SK-N-SH treated with all-trans-retinoic acid at 6 μM for 48 hours (cell line): ENCODE measurements around the gene TNRC6B.

Experiments used
- ATAC-seq: fragments of 200-7000 bp; cut with Tn5 transposase; 3 replicates; pipeline ENCODE4 v1.9.1; 2020; ENCODE audit warnings: mild to moderate bottlenecking, moderate library complexity
- ARNTL ChIP-seq: fragments of 450-650 bp; formaldehyde crosslinking; IDR thresholded peaks from 2 replicates; pipeline ENCODE4 v1.5.0; 2020; ENCODE audit warnings: low read depth, mild to moderate bottlenecking, moderate library complexity, borderline replicate concordance
- BACH2 ChIP-seq: fragments of 250-450 bp; sonication (Bioruptor Pico); IDR thresholded peaks from 2 replicates; pipeline ENCODE4 v1.9.0; 2021; ENCODE audit warnings: mild to moderate bottlenecking, borderline replicate concordance
- CSDC2 ChIP-seq: fragments of 250-450 bp; sonication (Bioruptor Pico); IDR thresholded peaks from 2 replicates; pipeline ENCODE4 v1.5.0; 2020; ENCODE audit warnings: mild to moderate bottlenecking, moderate library complexity
- ESRRG ChIP-seq: fragments of 250-450 bp; sonication (Bioruptor Pico); IDR thresholded peaks from 2 replicates; pipeline ENCODE4 v1.6.1; 2021; ENCODE audit warnings: mild to moderate bottlenecking
- GLIS3 ChIP-seq: fragments of 250-450 bp; sonication (Bioruptor Pico); IDR thresholded peaks from 2 replicates; pipeline ENCODE4 v1.5.0; 2020; ENCODE audit warnings: mild to moderate bottlenecking, moderate library complexity
- ISL1 ChIP-seq: fragments of 250-450 bp; sonication (Bioruptor Pico); IDR thresholded peaks from 2 replicates; pipeline ENCODE4 v2.1.2; 2022; ENCODE audit warnings: mild to moderate bottlenecking, moderate library complexity
- OSR1 ChIP-seq: fragments of 250-450 bp; sonication (Bioruptor Pico); IDR thresholded peaks from 2 replicates; pipeline ENCODE4 v1.8.0; 2022; ENCODE audit warnings: moderate library complexity, mild to moderate bottlenecking, inconsistent platforms
- PPARA ChIP-seq: fragments of 250-450 bp; sonication (Bioruptor Pico); IDR thresholded peaks from 2 replicates; pipeline ENCODE4 v1.5.0; 2020; ENCODE audit warnings: mild to moderate bottlenecking, borderline replicate concordance
- RARB ChIP-seq: fragments of 250-450 bp; sonication (Bioruptor Pico); IDR thresholded peaks from 2 replicates; pipeline ENCODE4 v1.8.0; 2021; ENCODE audit warnings: mild to moderate bottlenecking, moderate library complexity
- SNAI2 ChIP-seq: fragments of 250-450 bp; sonication (Bioruptor Pico); IDR thresholded peaks from 2 replicates; pipeline ENCODE4 v1.5.0; 2020; ENCODE audit warnings: mild to moderate bottlenecking, moderate library complexity
- TCF4 ChIP-seq: fragments of 250-450 bp; sonication (Bioruptor Pico); IDR thresholded peaks from 2 replicates; pipeline ENCODE4 v1.8.0; 2021; ENCODE audit warnings: mild to moderate bottlenecking, moderate library complexity, borderline replicate concordance
- TOX ChIP-seq: fragments of 250-450 bp; sonication (Bioruptor Pico); IDR thresholded peaks from 2 replicates; pipeline ENCODE4 v1.8.0; 2021; ENCODE audit warnings: mild to moderate bottlenecking, moderate library complexity, borderline replicate concordance
- ZC3H10 ChIP-seq: fragments of 250-450 bp; sonication (Bioruptor Pico); IDR thresholded peaks from 2 replicates; pipeline ENCODE4 v1.5.1; 2021; ENCODE audit warnings: mild to moderate bottlenecking, moderate library complexity
- ZFP3 ChIP-seq: fragments of 250-450 bp; sonication (Bioruptor Pico); IDR thresholded peaks from 2 replicates; pipeline ENCODE4 v1.5.0; 2020; ENCODE audit warnings: mild to moderate bottlenecking, moderate library complexity
- ZFP30 ChIP-seq: fragments of 450-650 bp; formaldehyde crosslinking; IDR thresholded peaks from 2 replicates; pipeline ENCODE4 v1.5.0; 2022; ENCODE audit warnings: mild to moderate bottlenecking, moderate library complexity
- ZNF565 ChIP-seq: fragments of 450-650 bp; formaldehyde crosslinking; conservative IDR thresholded peaks from 2 replicates; pipeline ENCODE4 v1.5.0; 2020; ENCODE audit warnings: low read depth, mild to moderate bottlenecking, moderate library complexity
- ZNF70 ChIP-seq: fragments of 450-650 bp; formaldehyde crosslinking; IDR thresholded peaks from 2 replicates; pipeline ENCODE4 v1.5.0; 2020; ENCODE audit warnings: mild to moderate bottlenecking, moderate library complexity
- ZNF8 ChIP-seq: fragments of 450-650 bp; formaldehyde crosslinking; IDR thresholded peaks from 2 replicates; pipeline ENCODE4 v1.5.0; 2020; ENCODE audit warnings: mild to moderate bottlenecking, moderate library complexity
- TF ChIP-seq, protein P1 (sequence below): fragments of 250-450 bp; sonication (Bioruptor Pico); IDR thresholded peaks from 2 replicates; pipeline ENCODE4 v1.5.1; 2021; ENCODE audit warnings: mild to moderate bottlenecking, moderate library complexity
- TF ChIP-seq, protein P2 (sequence below): fragments of 250-450 bp; sonication (Bioruptor Pico); IDR thresholded peaks from 2 replicates; pipeline ENCODE4 v1.5.0; 2020; ENCODE audit warnings: mild to moderate bottlenecking, moderate library complexity
- TF ChIP-seq, protein P3 (sequence below): fragments of 250-450 bp; sonication (Bioruptor Pico); IDR thresholded peaks from 2 replicates; pipeline ENCODE4 v1.8.0; 2020; ENCODE audit warnings: mild to moderate bottlenecking, moderate library complexity, borderline replicate concordance
- TF ChIP-seq, protein P4 (sequence below): fragments of 250-450 bp; sonication (Bioruptor Pico); IDR thresholded peaks from 2 replicates; pipeline ENCODE4 v1.8.0; 2021; ENCODE audit warnings: low read depth, mild to moderate bottlenecking, moderate library complexity, borderline replicate concordance
- TF ChIP-seq, protein P5 (sequence below): fragments of 250-450 bp; sonication (Bioruptor Pico); IDR thresholded peaks from 2 replicates; pipeline ENCODE4 v1.5.1; 2020; ENCODE audit warnings: low read depth, mild to moderate bottlenecking, moderate library complexity

Gene TNRC6B

DNA sequence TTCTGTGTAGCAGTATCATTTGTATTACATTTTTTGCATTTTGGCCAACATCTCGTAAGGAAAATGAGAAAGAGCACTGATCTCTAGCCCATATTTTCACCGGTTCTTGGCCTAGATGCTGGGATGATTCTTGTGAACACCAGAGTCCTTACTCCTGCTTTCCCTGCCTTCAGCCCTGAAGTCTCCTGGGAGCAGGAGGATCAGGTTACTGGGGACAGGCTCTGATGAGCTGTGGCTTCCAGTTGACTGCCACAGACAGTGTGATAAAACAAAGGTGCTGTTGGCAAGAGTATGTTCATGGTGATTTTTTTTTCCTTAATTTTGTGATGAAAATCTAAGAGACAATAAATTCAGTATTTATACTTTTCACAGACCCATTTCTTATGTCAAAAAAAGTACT lies 134.3 kb downstream of the TNRC6B start:
- no peak for TF ChIP-seq ZC3H10 (CRISPR knock-in tag)
- TF ChIP-seq GLIS3 (CRISPR knock-in tag), result no peak
- TF ChIP-seq ARNTL, result no peak
- TF ChIP-seq ISL1 (CRISPR knock-in tag), result no peak
- no peak for TF ChIP-seq TOX
- no peak for TF ChIP-seq TCF4
- TF ChIP-seq CSDC2 (CRISPR knock-in tag), result no peak
- TF ChIP-seq SNAI2 (CRISPR knock-in tag), result no peak
- TF ChIP-seq, protein P1, sequence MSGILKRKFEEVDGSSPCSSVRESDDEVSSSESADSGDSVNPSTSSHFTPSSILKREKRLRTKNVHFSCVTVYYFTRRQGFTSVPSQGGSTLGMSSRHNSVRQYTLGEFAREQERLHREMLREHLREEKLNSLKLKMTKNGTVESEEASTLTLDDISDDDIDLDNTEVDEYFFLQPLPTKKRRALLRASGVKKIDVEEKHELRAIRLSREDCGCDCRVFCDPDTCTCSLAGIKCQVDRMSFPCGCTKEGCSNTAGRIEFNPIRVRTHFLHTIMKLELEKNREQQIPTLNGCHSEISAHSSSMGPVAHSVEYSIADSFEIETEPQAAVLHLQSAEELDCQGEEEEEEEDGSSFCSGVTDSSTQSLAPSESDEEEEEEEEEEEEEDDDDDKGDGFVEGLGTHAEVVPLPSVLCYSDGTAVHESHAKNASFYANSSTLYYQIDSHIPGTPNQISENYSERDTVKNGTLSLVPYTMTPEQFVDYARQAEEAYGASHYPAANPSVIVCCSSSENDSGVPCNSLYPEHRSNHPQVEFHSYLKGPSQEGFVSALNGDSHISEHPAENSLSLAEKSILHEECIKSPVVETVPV (CRISPR knock-in tag), result no peak
- no peak for TF ChIP-seq ZFP3 (CRISPR knock-in tag)
- TF ChIP-seq, protein P2, sequence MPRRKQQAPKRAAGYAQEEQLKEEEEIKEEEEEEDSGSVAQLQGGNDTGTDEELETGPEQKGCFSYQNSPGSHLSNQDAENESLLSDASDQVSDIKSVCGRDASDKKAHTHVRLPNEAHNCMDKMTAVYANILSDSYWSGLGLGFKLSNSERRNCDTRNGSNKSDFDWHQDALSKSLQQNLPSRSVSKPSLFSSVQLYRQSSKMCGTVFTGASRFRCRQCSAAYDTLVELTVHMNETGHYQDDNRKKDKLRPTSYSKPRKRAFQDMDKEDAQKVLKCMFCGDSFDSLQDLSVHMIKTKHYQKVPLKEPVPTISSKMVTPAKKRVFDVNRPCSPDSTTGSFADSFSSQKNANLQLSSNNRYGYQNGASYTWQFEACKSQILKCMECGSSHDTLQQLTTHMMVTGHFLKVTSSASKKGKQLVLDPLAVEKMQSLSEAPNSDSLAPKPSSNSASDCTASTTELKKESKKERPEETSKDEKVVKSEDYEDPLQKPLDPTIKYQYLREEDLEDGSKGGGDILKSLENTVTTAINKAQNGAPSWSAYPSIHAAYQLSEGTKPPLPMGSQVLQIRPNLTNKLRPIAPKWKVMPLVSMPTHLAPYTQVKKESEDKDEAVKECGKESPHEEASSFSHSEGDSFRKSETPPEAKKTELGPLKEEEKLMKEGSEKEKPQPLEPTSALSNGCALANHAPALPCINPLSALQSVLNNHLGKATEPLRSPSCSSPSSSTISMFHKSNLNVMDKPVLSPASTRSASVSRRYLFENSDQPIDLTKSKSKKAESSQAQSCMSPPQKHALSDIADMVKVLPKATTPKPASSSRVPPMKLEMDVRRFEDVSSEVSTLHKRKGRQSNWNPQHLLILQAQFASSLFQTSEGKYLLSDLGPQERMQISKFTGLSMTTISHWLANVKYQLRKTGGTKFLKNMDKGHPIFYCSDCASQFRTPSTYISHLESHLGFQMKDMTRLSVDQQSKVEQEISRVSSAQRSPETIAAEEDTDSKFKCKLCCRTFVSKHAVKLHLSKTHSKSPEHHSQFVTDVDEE, result no peak
- no peak for TF ChIP-seq ZFP30 (CRISPR knock-in tag)
- no peak for TF ChIP-seq PPARA (CRISPR knock-in tag)
- TF ChIP-seq, protein P3, sequence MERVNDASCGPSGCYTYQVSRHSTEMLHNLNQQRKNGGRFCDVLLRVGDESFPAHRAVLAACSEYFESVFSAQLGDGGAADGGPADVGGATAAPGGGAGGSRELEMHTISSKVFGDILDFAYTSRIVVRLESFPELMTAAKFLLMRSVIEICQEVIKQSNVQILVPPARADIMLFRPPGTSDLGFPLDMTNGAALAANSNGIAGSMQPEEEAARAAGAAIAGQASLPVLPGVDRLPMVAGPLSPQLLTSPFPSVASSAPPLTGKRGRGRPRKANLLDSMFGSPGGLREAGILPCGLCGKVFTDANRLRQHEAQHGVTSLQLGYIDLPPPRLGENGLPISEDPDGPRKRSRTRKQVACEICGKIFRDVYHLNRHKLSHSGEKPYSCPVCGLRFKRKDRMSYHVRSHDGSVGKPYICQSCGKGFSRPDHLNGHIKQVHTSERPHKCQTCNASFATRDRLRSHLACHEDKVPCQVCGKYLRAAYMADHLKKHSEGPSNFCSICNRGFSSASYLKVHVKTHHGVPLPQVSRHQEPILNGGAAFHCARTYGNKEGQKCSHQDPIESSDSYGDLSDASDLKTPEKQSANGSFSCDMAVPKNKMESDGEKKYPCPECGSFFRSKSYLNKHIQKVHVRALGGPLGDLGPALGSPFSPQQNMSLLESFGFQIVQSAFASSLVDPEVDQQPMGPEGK (CRISPR knock-in tag), result no peak
- TF ChIP-seq ZNF565 (CRISPR knock-in tag), result no peak
- TF ChIP-seq BACH2 (CRISPR knock-in tag), result no peak
- TF ChIP-seq, protein P4, sequence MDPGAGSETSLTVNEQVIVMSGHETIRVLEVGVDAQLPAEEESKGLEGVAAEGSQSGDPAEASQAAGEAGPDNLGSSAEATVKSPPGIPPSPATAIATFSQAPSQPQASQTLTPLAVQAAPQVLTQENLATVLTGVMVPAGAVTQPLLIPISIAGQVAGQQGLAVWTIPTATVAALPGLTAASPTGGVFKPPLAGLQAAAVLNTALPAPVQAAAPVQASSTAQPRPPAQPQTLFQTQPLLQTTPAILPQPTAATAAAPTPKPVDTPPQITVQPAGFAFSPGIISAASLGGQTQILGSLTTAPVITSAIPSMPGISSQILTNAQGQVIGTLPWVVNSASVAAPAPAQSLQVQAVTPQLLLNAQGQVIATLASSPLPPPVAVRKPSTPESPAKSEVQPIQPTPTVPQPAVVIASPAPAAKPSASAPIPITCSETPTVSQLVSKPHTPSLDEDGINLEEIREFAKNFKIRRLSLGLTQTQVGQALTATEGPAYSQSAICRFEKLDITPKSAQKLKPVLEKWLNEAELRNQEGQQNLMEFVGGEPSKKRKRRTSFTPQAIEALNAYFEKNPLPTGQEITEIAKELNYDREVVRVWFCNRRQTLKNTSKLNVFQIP (CRISPR knock-in tag), result no peak
- TF ChIP-seq, protein P5, sequence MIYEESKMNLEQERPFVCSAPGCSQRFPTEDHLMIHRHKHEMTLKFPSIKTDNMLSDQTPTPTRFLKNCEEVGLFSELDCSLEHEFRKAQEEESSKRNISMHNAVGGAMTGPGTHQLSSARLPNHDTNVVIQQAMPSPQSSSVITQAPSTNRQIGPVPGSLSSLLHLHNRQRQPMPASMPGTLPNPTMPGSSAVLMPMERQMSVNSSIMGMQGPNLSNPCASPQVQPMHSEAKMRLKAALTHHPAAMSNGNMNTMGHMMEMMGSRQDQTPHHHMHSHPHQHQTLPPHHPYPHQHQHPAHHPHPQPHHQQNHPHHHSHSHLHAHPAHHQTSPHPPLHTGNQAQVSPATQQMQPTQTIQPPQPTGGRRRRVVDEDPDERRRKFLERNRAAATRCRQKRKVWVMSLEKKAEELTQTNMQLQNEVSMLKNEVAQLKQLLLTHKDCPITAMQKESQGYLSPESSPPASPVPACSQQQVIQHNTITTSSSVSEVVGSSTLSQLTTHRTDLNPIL (CRISPR knock-in tag), result no peak
- no peak for TF ChIP-seq ZNF8 (CRISPR knock-in tag)
- ATAC-seq, result no peak

DNA sequence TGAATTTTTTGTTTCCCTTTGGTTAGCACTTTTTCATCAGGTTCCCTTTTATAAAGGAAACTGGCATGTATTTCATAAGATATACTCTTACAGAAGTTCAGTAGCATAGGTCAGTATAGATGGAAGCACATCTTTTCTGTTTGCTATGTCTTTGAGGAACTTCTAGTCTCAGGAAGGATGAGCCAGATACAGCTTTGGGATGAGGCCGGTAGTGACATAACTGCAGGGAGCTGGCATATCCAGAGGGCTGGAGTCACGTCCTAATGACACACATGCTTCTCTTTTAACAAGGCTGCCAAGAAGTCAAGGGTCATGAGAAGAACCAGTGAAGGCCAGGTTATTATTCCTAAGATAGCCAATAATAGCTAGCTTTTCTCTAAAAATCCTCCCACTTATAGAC lies 135.3 kb downstream of the TNRC6B start:
- no peak for TF ChIP-seq PPARA (CRISPR knock-in tag)
- ATAC-seq, result no peak

DNA sequence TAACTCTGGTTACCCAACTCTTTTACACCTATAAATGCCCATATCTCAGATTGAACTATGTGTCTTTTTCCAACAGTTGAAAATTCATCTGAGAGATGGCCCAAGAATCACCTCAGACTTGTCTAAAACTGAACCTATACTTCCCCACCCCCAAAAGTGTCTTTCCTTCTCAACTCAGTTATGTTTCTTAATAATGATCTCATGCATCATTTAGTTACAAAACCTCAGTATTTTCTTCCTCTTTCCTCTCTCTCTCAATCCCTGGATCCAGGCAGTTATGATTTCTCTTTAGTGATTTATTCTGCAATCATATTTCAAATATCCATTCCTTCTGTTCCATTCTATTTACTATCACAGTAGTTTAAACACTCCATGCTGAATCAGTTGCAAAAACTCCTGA lies 136.3 kb downstream of the TNRC6B start:
- ATAC-seq, result no peak
- TF ChIP-seq GLIS3 (CRISPR knock-in tag), result no peak
- TF ChIP-seq, protein P2, result no peak
- TF ChIP-seq RARB, result no peak
- no peak for TF ChIP-seq CSDC2 (CRISPR knock-in tag)
- TF ChIP-seq, protein P5 (CRISPR knock-in tag), result no peak
- TF ChIP-seq ZNF8 (CRISPR knock-in tag), result no peak
- TF ChIP-seq TCF4, result no peak
- TF ChIP-seq ZNF70, result no peak
- TF ChIP-seq, protein P4 (CRISPR knock-in tag), result no peak
- no peak for TF ChIP-seq OSR1 (CRISPR knock-in tag)
- TF ChIP-seq ESRRG (CRISPR knock-in tag), result no peak
- TF ChIP-seq ISL1 (CRISPR knock-in tag), result no peak
